GM12801 (cell line): ENCODE results near the gene RNASE11.

Source experiments
- TF ChIP-seq, protein P1 (sequence below): IDR thresholded peaks from one replicate; pipeline ENCODE4 v1.5.1; 2011; ENCODE audit warnings: control low read depth; ENCODE audit not compliant: insufficient read length; ENCODE audit errors: extremely low read depth

The RNASE11 gene

DNA sequence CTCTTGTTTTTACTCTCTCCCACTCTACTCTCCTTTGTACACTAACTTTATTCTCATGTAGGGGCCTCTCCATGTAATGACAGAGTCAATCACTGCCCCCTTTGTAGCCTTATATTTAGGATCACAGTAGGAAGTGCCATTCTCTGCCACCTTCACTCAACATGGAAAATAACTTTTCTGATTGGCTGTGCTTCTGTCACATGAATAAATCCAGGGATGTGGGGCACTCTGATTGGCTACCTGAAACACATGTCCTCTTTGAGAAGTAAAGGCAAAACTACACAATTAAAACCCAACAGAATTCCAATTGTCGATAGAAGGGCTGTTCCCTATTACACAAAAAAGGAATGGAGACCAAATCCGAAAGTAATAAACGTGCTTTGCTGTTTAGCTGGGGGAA is 26.8 kb downstream of the RNASE11 start, which contains the start of gene RNASE9:
TSS of gene RNASE9 (minus strand) at position 87 of the 400 bp plus-strand sequence.
- TF ChIP-seq, protein P1, sequence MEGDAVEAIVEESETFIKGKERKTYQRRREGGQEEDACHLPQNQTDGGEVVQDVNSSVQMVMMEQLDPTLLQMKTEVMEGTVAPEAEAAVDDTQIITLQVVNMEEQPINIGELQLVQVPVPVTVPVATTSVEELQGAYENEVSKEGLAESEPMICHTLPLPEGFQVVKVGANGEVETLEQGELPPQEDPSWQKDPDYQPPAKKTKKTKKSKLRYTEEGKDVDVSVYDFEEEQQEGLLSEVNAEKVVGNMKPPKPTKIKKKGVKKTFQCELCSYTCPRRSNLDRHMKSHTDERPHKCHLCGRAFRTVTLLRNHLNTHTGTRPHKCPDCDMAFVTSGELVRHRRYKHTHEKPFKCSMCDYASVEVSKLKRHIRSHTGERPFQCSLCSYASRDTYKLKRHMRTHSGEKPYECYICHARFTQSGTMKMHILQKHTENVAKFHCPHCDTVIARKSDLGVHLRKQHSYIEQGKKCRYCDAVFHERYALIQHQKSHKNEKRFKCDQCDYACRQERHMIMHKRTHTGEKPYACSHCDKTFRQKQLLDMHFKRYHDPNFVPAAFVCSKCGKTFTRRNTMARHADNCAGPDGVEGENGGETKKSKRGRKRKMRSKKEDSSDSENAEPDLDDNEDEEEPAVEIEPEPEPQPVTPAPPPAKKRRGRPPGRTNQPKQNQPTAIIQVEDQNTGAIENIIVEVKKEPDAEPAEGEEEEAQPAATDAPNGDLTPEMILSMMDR, result no peak

GRCh38 chr14:20559461-20559904 is 28.3 kb downstream of the RNASE11 start:
- TF ChIP-seq, protein P1, result no peak

DNA sequence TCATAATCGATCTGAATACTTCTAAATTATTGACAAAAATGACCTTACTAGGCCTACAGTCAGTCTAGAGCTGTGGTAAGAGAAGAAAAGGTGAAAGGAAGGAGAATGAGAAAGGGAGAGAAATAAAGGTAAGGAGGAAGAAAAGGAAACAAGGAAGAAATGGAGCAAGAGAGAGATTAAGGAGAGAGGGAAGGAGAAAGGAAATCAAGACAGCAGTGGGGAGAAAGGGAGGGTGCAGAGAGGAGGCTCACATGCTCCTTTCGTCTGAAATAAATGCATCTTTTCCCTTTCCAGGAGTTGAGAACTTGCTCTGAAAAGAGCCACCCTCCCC is 30.6 kb downstream of the RNASE11 start:
- TF ChIP-seq, protein P1, result no peak

GRCh38 chr14:20556500-20557211 is 31.1 kb downstream of the RNASE11 start:
- TF ChIP-seq, protein P1, result no peak

DNA sequence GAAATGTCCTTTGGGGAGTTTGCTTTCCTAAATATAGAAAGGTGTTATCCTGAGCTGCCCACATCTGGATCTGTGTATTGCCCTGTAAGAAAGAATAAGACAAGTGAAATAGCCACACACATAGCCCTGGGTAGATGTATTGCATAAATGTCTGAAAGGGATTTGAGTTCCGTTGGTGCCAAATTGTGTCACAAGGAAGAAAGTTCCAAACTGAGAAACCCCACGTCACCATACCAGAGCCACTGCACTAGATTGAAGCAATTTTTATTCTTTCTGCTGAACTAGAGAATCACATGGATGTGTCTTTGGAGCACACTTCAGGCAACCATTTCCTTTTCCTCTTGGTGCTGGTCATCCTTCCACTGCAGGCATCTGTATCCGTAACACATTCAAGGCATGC is 32.0 kb downstream of the RNASE11 start:
- TF ChIP-seq, protein P1, result no peak

- TF ChIP-seq, protein P1, result no peak
Observed at GRCh38 chr14:20553024-20553423, 34.8 kb downstream of the RNASE11 start.

DNA sequence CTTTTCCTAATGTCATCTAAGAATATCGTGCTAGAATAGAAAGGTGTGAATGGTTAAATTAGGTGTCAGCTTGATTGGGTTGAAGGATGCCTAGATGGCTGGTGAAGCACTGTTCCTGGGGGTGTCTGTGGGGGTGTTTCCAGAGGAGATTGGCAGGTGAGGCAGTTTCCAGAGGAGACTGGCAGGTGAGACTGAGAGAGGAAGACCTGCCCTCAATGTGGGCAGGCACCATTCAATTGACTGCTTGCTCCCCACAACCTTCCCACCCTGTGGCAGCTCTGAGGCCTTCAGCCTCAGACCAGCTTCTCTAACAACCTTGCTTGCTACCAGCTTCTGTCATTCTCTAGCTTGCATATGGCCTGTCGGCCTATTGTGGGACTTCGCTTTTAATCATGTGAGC is 36.2 kb downstream of the RNASE11 start:
- TF ChIP-seq, protein P1, result no peak
